ENCODE data around the gene TMPRSS6. TPM values are rescaled to one million over a fixed set of nuclear protein-coding genes. Genes with fewer than 3 reads are reported as not detected.

Gene TMPRSS6
- total and polyA plus RNA-seq, 2 of the 13 experiments (the other 11 are each of a cell fraction or from before 2014, with no cell fraction given), result 4.2 to 4.8 TPM

- Histone ChIP-seq H3K79me2 (ENCODE audit: insufficient read depth, low read length) (no peaks in the 10 kb centered on the region), H3K27ac (ENCODE audit: extremely low read length, insufficient read depth, low read length) (peak overlapping the region; percentile 78), H3K4me1 (ENCODE audit: insufficient read depth, low read length) (peaks cover 87% of the 10 kb centered on the region), H3K4me2 (ENCODE audit: low read depth, low read length) (peak overlapping the region; percentile 93), H3K27me3 (ENCODE audit: control insufficient read depth in 1 of 2, insufficient read depth in 2 of 2, low read length in 2 of 2) (no peaks in the 10 kb centered on the region), H2AFZ (ENCODE audit: low read length) (no peak overlapping the region), H4K20me1 (ENCODE audit: insufficient read depth, low read length) (no peaks in the 10 kb centered on the region), H3K36me3 (replicated peaks in 1 of 2; ENCODE audit: control insufficient read depth in 1 of 2, insufficient read depth in 2 of 2, low read length in 2 of 2) (no peaks in the 10 kb centered on the region), H3K9me3 (ENCODE audit: low read length) (no peaks in the 10 kb centered on the region), H3K9ac (ENCODE audit: insufficient read depth, low read depth, low read length) (peak overlapping the region; percentile 70), H3K4me3 (replicated peaks in 1 of 3; ENCODE audit: insufficient read depth in 1 of 3, low read depth in 2 of 3, low read length in 3 of 3) (peak overlapping the region in 2 of 3 experiments; percentile 38 to 62; a peak in 4 of 6 replicates)
- no peak; the same call in 2 of the 3 replicates for ATAC-seq
- ChIA-PET CTCF (ENCODE audit: low intra/inter-chr PET ratio, low total read pairs) (interaction anchor here (0.9 to 1.8 kb wide), 5 partner anchors 10 to 65 kb away, joined by 3 to 9 read pairs (median 6); partner anchors contain the start of genes MPST and TST), POLR2A (interaction anchor here (1.2 to 7.9 kb wide), 6 partner anchors 11 to 45 kb away, joined by 3 to 227 read pairs (median 24); partner anchors contain the start of genes MPST and TST)
- in situ Hi-C loops (cut with HindIII; ENCODE audit: extremely low pct_ligation_motif_present, low pct_unique_long_range_greater_than_20kb) (no loop called here), intact Hi-C loops (cut with micrococcal nuclease; ENCODE audit: unreplicated experiment) (no loop called here)
- DNase-seq (ENCODE audit: low spot score), result no peak
- TSS peak; percentile 98 for BruUV-seq (replicated peaks)
- FAIRE-seq, result no peak
- 46% methylated on average over 7 of the region's 7 CpGs for WGBS (ENCODE audit: low lambda C conversion rate)
- no peak for TF ChIP-seq ZNF569 (CRISPR knock-in tag; IDR thresholded peaks at IDR 0.05; ENCODE audit: borderline replicate concordance)
- TF ChIP-seq FOXO4 (CRISPR knock-in tag; conservative IDR thresholded peaks at IDR 0.05), result no peak
- peak; percentile 24; the same call in 1 of the 2 replicates for TF ChIP-seq FOXC1 (CRISPR knock-in tag; IDR thresholded peaks at IDR 0.05; ENCODE audit: borderline replicate concordance)
- TF ChIP-seq RFX3 (CRISPR knock-in tag; IDR thresholded peaks at IDR 0.05), result no peak
- TF ChIP-seq MLXIP (CRISPR knock-in tag; IDR thresholded peaks at IDR 0.05; ENCODE audit: borderline replicate concordance), result no peak
- TF ChIP-seq MTF1 (CRISPR knock-in tag; IDR thresholded peaks at IDR 0.05), result no peak
- TF ChIP-seq ZNF710 (CRISPR knock-in tag; IDR thresholded peaks at IDR 0.05; ENCODE audit: borderline replicate concordance), result no peak; the same call in 1 of the 2 replicates
- TF ChIP-seq RARA (CRISPR knock-in tag; IDR thresholded peaks at IDR 0.05), result no peak
- no peak for TF ChIP-seq CHD4 (IDR thresholded peaks at IDR 0.05; ENCODE audit: borderline replicate concordance, low read length)
- TF ChIP-seq ZNF891 (CRISPR knock-in tag; IDR thresholded peaks at IDR 0.05), result peak; percentile 71; the same call in 1 of the 2 replicates
- TF ChIP-seq PRDM4 (CRISPR knock-in tag; IDR thresholded peaks at IDR 0.05; ENCODE audit: borderline replicate concordance), result 0 out of 2 replicates have a peak, but pooled peaks have one; percentile 19
- no peak for TF ChIP-seq SAP130 (CRISPR knock-in tag; IDR thresholded peaks at IDR 0.05; ENCODE audit: low read depth)
- no peak for TF ChIP-seq ZSCAN29 (CRISPR knock-in tag; conservative IDR thresholded peaks at IDR 0.05)
- no peak for TF ChIP-seq PHF20 (CRISPR knock-in tag; IDR thresholded peaks at IDR 0.05)
- 0 out of 2 replicates have a peak, but pooled peaks have one; percentile 72 for TF ChIP-seq ZNF263 (CRISPR knock-in tag; IDR thresholded peaks at IDR 0.05)
These were observed 66.2 kb downstream of the TMPRSS6 start for GRCh38 chr22:37043209-37043827.
